SK-N-SH treated with all-trans-retinoic acid at 6 μM for 48 hours (cell line): ENCODE data around the gene SGPP2.
"Not testable (repeated sequence)": the region's sequence is repeated elsewhere in the genome, so short reads cannot be mapped to it uniquely, and the experiment has no call there.

Source experiments
- ESRRG ChIP-seq: fragments of 250-450 bp; sonication (Bioruptor Pico); IDR thresholded peaks from 2 replicates; pipeline ENCODE4 v1.6.1; 2021; ENCODE audit warnings: mild to moderate bottlenecking
- RARB ChIP-seq: fragments of 250-450 bp; sonication (Bioruptor Pico); IDR thresholded peaks from 2 replicates; pipeline ENCODE4 v1.8.0; 2021; ENCODE audit warnings: mild to moderate bottlenecking, moderate library complexity
- SNAI2 ChIP-seq: fragments of 250-450 bp; sonication (Bioruptor Pico); IDR thresholded peaks from 2 replicates; pipeline ENCODE4 v1.5.0; 2020; ENCODE audit warnings: mild to moderate bottlenecking, moderate library complexity
- ZFP3 ChIP-seq: fragments of 250-450 bp; sonication (Bioruptor Pico); IDR thresholded peaks from 2 replicates; pipeline ENCODE4 v1.5.0; 2020; ENCODE audit warnings: mild to moderate bottlenecking, moderate library complexity
- ZNF565 ChIP-seq: fragments of 450-650 bp; formaldehyde crosslinking; conservative IDR thresholded peaks from 2 replicates; pipeline ENCODE4 v1.5.0; 2020; ENCODE audit warnings: low read depth, mild to moderate bottlenecking, moderate library complexity
- ZNF70 ChIP-seq: fragments of 450-650 bp; formaldehyde crosslinking; IDR thresholded peaks from 2 replicates; pipeline ENCODE4 v1.5.0; 2020; ENCODE audit warnings: mild to moderate bottlenecking, moderate library complexity
- TF ChIP-seq, protein P1 (sequence below): fragments of 250-450 bp; sonication (Bioruptor Pico); IDR thresholded peaks from 2 replicates; pipeline ENCODE4 v1.8.0; 2020; ENCODE audit warnings: mild to moderate bottlenecking, moderate library complexity, borderline replicate concordance

DNA sequence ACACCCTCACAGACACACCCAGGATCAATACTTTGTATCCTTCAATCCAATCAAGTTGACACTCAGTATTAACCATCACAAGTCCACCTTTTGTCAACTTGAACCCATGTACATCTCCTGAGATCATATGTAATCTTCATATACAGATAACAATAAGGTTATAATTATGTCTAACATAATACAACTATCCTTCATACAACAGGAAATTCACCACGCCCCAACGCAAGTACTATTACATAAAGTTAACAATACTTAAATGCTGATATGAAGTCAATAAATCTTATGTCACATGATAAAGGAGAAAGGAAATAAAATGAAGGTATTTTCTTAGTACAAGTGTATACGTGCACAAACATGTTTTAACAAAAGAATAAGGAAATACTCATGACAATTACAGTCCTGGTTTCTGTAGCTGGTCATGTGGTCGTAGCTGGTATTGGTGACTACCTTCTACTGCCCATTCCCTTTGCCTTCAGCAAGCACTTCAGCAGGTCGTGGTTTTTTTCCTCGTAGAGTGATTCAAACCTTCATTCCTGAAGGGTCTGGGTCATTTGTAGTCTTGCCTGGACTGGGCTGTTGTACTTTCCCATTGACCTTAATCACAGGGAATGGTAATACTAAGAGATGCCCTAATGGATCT lies 11.2 kb downstream of the SGPP2 start:
- TF ChIP-seq, protein P1, sequence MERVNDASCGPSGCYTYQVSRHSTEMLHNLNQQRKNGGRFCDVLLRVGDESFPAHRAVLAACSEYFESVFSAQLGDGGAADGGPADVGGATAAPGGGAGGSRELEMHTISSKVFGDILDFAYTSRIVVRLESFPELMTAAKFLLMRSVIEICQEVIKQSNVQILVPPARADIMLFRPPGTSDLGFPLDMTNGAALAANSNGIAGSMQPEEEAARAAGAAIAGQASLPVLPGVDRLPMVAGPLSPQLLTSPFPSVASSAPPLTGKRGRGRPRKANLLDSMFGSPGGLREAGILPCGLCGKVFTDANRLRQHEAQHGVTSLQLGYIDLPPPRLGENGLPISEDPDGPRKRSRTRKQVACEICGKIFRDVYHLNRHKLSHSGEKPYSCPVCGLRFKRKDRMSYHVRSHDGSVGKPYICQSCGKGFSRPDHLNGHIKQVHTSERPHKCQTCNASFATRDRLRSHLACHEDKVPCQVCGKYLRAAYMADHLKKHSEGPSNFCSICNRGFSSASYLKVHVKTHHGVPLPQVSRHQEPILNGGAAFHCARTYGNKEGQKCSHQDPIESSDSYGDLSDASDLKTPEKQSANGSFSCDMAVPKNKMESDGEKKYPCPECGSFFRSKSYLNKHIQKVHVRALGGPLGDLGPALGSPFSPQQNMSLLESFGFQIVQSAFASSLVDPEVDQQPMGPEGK (CRISPR knock-in tag) = not testable (repeated sequence)
- not testable (repeated sequence) for TF ChIP-seq RARB (CRISPR knock-in tag); ESRRG; ZNF70 (CRISPR knock-in tag); ZNF565 (CRISPR knock-in tag); ZFP3 (CRISPR knock-in tag); SNAI2 (CRISPR knock-in tag)
